HepG2 (cell line): ENCODE measurements around the gene SNX27. TPM values are rescaled to one million over a fixed set of nuclear protein-coding genes. Genes with fewer than 3 reads are reported as not detected.
A peak's percentile ranks its signal among the peaks of the same experiment; 100 is the strongest.

Experiments used
- CREB1 ChIP-seq, 2 experiments: fragments of 450-650 bp in 1 of 2; IDR thresholded peaks; 2 replicates each; pipeline ENCODE4 v1.6.1; 2016 to 2017; ENCODE audit warnings: control low read depth in 1 of 2, mild to moderate bottlenecking in 1 of 2, missing compliant biosample characterization in 1 of 2, missing genetic modification characterization in 1 of 2
- ETV5 ChIP-seq: IDR thresholded peaks from 2 replicates; pipeline ENCODE4 v1.6.1; 2018; ENCODE audit warnings: missing biosample characterization, missing genetic modification reagents, inconsistent platforms, borderline replicate concordance
- GATA4 ChIP-seq: sonication (generic); IDR thresholded peaks from 2 replicates; pipeline ENCODE4 v1.6.1; 2016; ENCODE audit warnings: antibody characterized with exemption, low read depth, borderline replicate concordance
- HNRNPK ChIP-seq: fragments of 200-400 bp; formaldehyde crosslinking; IDR thresholded peaks from 2 replicates; pipeline ENCODE4 v1.6.1; 2018; ENCODE audit warnings: low read length, low read depth, moderate library complexity, mild to moderate bottlenecking; ENCODE audit not compliant: poor library complexity, severe bottlenecking
- JUN ChIP-seq: sonication (generic); formaldehyde crosslinking; IDR thresholded peaks from 2 replicates; pipeline ENCODE4 v1.4.0; 2020; ENCODE audit warnings: mild to moderate bottlenecking, missing genetic modification reagents
- KDM5B ChIP-seq: sonication (generic); formaldehyde crosslinking; IDR thresholded peaks from 2 replicates; pipeline ENCODE4 v1.4.0; 2020; ENCODE audit warnings: missing genetic modification reagents, mild to moderate bottlenecking, borderline replicate concordance
- MIER3 ChIP-seq: IDR thresholded peaks from 2 replicates; pipeline ENCODE4 v1.6.1; 2016; ENCODE audit warnings: missing compliant biosample characterization, borderline replicate concordance
- NAIF1 ChIP-seq: sonication (generic); formaldehyde crosslinking; IDR thresholded peaks from 2 replicates; pipeline ENCODE4 v1.5.0; 2020; ENCODE audit warnings: mild to moderate bottlenecking, missing genetic modification reagents, borderline replicate concordance
- PHB2 ChIP-seq: fragments of 450-650 bp; IDR thresholded peaks from 2 replicates; pipeline ENCODE4 v1.6.1; 2018; ENCODE audit not compliant: partially characterized antibody
- PHF20 ChIP-seq: sonication (generic); formaldehyde crosslinking; IDR thresholded peaks from 2 replicates; pipeline ENCODE4 v1.5.0; 2020; ENCODE audit warnings: mild to moderate bottlenecking, missing genetic modification reagents
- PLRG1 ChIP-seq: fragments of 450-650 bp; conservative IDR thresholded peaks from 2 replicates; pipeline ENCODE4 v1.6.1; 2016
- PRMT3 ChIP-seq: sonication (generic); formaldehyde crosslinking; IDR thresholded peaks from 2 replicates; pipeline ENCODE4 v1.8.1; 2022; ENCODE audit warnings: low read depth, mild to moderate bottlenecking, moderate library complexity, missing genetic modification reagents, borderline replicate concordance
- SALL2 ChIP-seq: sonication (generic); formaldehyde crosslinking; IDR thresholded peaks from 2 replicates; pipeline ENCODE4 v1.8.1; 2023; ENCODE audit warnings: mild to moderate bottlenecking, missing genetic modification reagents, inconsistent platforms
- SP140L ChIP-seq: sonication (generic); formaldehyde crosslinking; IDR thresholded peaks from 2 replicates; pipeline ENCODE4 v1.4.0; 2020; ENCODE audit warnings: missing genetic modification reagents, borderline replicate concordance
- ZBTB38 ChIP-seq: sonication (generic); formaldehyde crosslinking; IDR thresholded peaks from 2 replicates; pipeline ENCODE4 v1.5.1; 2020; ENCODE audit warnings: mild to moderate bottlenecking, missing genetic modification reagents
- ZBTB8A ChIP-seq: sonication (generic); formaldehyde crosslinking; IDR thresholded peaks from 2 replicates; pipeline ENCODE4 v1.4.0; 2020; ENCODE audit warnings: mild to moderate bottlenecking, low read depth, missing genetic modification reagents, borderline replicate concordance
- ZNF136 ChIP-seq: sonication (generic); formaldehyde crosslinking; IDR thresholded peaks from 2 replicates; pipeline ENCODE4 v1.8.1; 2022; ENCODE audit warnings: low read depth, mild to moderate bottlenecking, moderate library complexity, missing genetic modification reagents
- ZNF160 ChIP-seq: sonication (generic); formaldehyde crosslinking; IDR thresholded peaks from 2 replicates; pipeline ENCODE4 v1.8.0; 2022; ENCODE audit warnings: mild to moderate bottlenecking, inconsistent platforms, missing genetic modification reagents
- ZNF317 ChIP-seq: sonication (generic); formaldehyde crosslinking; IDR thresholded peaks from 2 replicates; pipeline ENCODE4 v1.5.0; 2020; ENCODE audit warnings: mild to moderate bottlenecking, missing genetic modification reagents
- ZNF350 ChIP-seq: sonication (generic); formaldehyde crosslinking; IDR thresholded peaks from 2 replicates; pipeline ENCODE4 v1.4.0; 2020; ENCODE audit warnings: mild to moderate bottlenecking, low read depth, missing genetic modification reagents, borderline replicate concordance
- ZNF354B ChIP-seq: sonication (generic); formaldehyde crosslinking; IDR thresholded peaks from 2 replicates; pipeline ENCODE4 v1.8.0; 2022; ENCODE audit warnings: mild to moderate bottlenecking, missing genetic modification reagents
- ZNF75D ChIP-seq: sonication (generic); formaldehyde crosslinking; IDR thresholded peaks from 2 replicates; pipeline ENCODE4 v1.8.1; 2023; ENCODE audit warnings: missing genetic modification reagents, mild to moderate bottlenecking, borderline replicate concordance
- polyA plus RNA-seq, 8 experiments: library from polyadenylated mRNA; depleted of rRNA in 3 of 8; stranded (reverse) in 7 of 8; unstranded in 1 of 8; fragments of >200 nt; fragmentation: Illumina TruSeq in 4 of 8; extraction: Trizol in 4 of 8; gene quantifications; 2 replicates each; pipeline versions ENCODE4 v1.2.1 to v1.2.3, GENCODE V29; 2011 to 2016; ENCODE audit warnings: low read depth in 4 of 8, missing spikeins in 1 of 8, mixed read lengths in 1 of 8; ENCODE audit not compliant: insufficient read depth in 1 of 8
- total RNA-seq, 5 experiments: library from RNA; depleted of rRNA; stranded (reverse); fragments of >200 nt; fragmentation: Illumina TruSeq; extraction: Trizol; gene quantifications; 2 replicates each; pipeline ENCODE4 v1.2.3, GENCODE V29; 2016; ENCODE audit warnings: low read depth in 1 of 5
- TF ChIP-seq, protein P1 (sequence below): sonication (generic); formaldehyde crosslinking; IDR thresholded peaks from 2 replicates; pipeline ENCODE4 v1.8.0; 2022; ENCODE audit warnings: missing genetic modification reagents, mild to moderate bottlenecking, moderate library complexity, borderline replicate concordance
- TF ChIP-seq, protein P2 (sequence below), 2 experiments: sonication (generic) in 1 of 2; formaldehyde crosslinking in 1 of 2; IDR thresholded peaks; 2 replicates each; pipeline versions ENCODE4 v1.5.1 to v1.6.1; 2011 to 2020; ENCODE audit warnings: borderline replicate concordance in 1 of 2, low read depth in 1 of 2, low read length in 1 of 2, mild to moderate bottlenecking in 1 of 2, missing genetic modification reagents in 1 of 2, moderate library complexity in 1 of 2
- TF ChIP-seq, protein P3 (sequence below): IDR thresholded peaks from 2 replicates; pipeline ENCODE4 v1.6.1; 2016; ENCODE audit warnings: low read depth, control low read depth

Gene SNX27
- total and polyA plus RNA-seq, 2 of the 13 experiments (the other 11 are each of a cell fraction or from before 2014, with no cell fraction given) = 14.4 to 17.8 TPM

DNA sequence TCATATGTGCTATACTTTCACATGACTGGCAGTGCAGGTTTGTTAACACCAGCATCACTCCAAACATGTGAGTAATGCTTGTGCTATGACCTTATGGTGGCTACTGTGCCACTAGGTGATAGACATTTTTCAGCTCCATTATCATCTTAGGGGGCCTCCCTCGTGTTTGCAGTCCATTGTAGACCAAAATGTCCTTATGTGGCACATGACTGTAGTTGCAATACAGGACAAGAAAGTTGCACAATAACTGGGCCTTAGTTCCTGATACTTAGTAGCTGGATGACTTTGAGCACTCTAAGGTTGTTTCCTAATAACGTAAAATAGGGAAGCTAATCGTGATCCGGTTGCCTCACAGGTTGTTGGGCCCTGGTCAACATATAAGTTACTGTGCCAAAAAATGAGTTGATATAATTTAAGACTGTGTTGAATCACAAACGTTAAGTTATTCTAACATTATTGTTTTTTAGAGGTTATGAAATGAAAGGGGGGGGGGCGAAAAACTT, 511 bp upstream of the SNX27 start (continued):
- TF ChIP-seq, protein P1, sequence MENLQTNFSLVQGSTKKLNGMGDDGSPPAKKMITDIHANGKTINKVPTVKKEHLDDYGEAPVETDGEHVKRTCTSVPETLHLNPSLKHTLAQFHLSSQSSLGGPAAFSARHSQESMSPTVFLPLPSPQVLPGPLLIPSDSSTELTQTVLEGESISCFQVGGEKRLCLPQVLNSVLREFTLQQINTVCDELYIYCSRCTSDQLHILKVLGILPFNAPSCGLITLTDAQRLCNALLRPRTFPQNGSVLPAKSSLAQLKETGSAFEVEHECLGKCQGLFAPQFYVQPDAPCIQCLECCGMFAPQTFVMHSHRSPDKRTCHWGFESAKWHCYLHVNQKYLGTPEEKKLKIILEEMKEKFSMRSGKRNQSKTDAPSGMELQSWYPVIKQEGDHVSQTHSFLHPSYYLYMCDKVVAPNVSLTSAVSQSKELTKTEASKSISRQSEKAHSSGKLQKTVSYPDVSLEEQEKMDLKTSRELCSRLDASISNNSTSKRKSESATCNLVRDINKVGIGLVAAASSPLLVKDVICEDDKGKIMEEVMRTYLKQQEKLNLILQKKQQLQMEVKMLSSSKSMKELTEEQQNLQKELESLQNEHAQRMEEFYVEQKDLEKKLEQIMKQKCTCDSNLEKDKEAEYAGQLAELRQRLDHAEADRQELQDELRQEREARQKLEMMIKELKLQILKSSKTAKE = no peak
- TF ChIP-seq JUN (no peak), MIER3 (CRISPR knock-in tag) (no peak), ZBTB38 (CRISPR knock-in tag) (no peak), ZNF75D (CRISPR knock-in tag) (no peak), PHB2 (no peak), PHF20 (CRISPR knock-in tag) (no peak), HNRNPK (no peak), GATA4 (no peak), ZNF350 (CRISPR knock-in tag) (no peak), KDM5B (no peak), NAIF1 (CRISPR knock-in tag) (no peak), ZNF354B (CRISPR knock-in tag) (no peak), ZNF136 (CRISPR knock-in tag) (no peak), PRMT3 (CRISPR knock-in tag) (no peak), PLRG1 (no peak), ZBTB8A (CRISPR knock-in tag) (no peak), CREB1 (IDR thresholded peaks at IDR 0.05) (no peak), CREB1 (CRISPR knock-in tag; IDR thresholded peaks at IDR 0.05) (no peak), ZNF317 (CRISPR knock-in tag) (0 out of 2 replicates have a peak, but pooled peaks have one; percentile 20), ZNF160 (CRISPR knock-in tag) (no peak), SP140L (no peak), SALL2 (CRISPR knock-in tag) (no peak), ETV5 (no peak)
- TF ChIP-seq, protein P2, sequence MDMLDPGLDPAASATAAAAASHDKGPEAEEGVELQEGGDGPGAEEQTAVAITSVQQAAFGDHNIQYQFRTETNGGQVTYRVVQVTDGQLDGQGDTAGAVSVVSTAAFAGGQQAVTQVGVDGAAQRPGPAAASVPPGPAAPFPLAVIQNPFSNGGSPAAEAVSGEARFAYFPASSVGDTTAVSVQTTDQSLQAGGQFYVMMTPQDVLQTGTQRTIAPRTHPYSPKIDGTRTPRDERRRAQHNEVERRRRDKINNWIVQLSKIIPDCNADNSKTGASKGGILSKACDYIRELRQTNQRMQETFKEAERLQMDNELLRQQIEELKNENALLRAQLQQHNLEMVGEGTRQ (IDR thresholded peaks at IDR 0.05; ENCODE audit: low read depth, low read length) = peak; percentile 32; the same call in 1 of the 2 replicates
- TF ChIP-seq, protein P2 (CRISPR knock-in tag; IDR thresholded peaks at IDR 0.05; ENCODE audit: borderline replicate concordance) = peak; percentile 68; the same call in 1 of the 2 replicates
- TF ChIP-seq, protein P3, sequence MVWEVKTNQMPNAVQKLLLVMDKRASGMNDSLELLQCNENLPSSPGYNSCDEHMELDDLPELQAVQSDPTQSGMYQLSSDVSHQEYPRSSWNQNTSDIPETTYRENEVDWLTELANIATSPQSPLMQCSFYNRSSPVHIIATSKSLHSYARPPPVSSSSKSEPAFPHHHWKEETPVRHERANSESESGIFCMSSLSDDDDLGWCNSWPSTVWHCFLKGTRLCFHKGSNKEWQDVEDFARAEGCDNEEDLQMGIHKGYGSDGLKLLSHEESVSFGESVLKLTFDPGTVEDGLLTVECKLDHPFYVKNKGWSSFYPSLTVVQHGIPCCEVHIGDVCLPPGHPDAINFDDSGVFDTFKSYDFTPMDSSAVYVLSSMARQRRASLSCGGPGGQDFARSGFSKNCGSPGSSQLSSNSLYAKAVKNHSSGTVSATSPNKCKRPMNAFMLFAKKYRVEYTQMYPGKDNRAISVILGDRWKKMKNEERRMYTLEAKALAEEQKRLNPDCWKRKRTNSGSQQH (CRISPR knock-in tag) = peak; percentile 5; the same call in 1 of the 2 replicates
